Osteoblast (primary cell): ENCODE results near the gene CHRNE. TPM values are rescaled to one million over a fixed set of nuclear protein-coding genes. Genes with fewer than 3 reads are reported as not detected.

Experiments
- DNase-seq: peaks from one replicate; pipeline ENCODE4 v3.0.0; 2011; ENCODE audit warnings: low spot score, mixed read lengths; ENCODE audit not compliant: insufficient read length; ENCODE audit errors: missing footprints
- H2AFZ ChIP-seq: 2 replicates; pipeline ENCODE4 v1.6.0; 2011; ENCODE audit warnings: mild to moderate bottlenecking, low read length
- H3K27ac ChIP-seq: 2 replicates; pipeline ENCODE4 v1.5.1; 2011; ENCODE audit warnings: mild to moderate bottlenecking, low read depth, low read length, moderate library complexity
- H3K27me3 ChIP-seq: 2 replicates; pipeline ENCODE4 v1.6.0; 2012; ENCODE audit warnings: mild to moderate bottlenecking, control low read depth, inconsistent platforms, low read length, moderate library complexity; ENCODE audit not compliant: insufficient read depth
- H3K36me3 ChIP-seq: 2 replicates; pipeline ENCODE4 v1.5.1; 2011; ENCODE audit warnings: mild to moderate bottlenecking, low read length, control low read depth, moderate library complexity; ENCODE audit not compliant: insufficient read depth
- H3K4me1 ChIP-seq: 2 replicates; pipeline ENCODE4 v1.5.1; 2011; ENCODE audit warnings: mild to moderate bottlenecking, low read length, control low read depth, moderate library complexity; ENCODE audit not compliant: insufficient read depth
- H3K4me2 ChIP-seq: 2 replicates; pipeline ENCODE4 v1.6.0; 2011; ENCODE audit warnings: mild to moderate bottlenecking, low read length; ENCODE audit not compliant: insufficient read depth
- H3K4me3 ChIP-seq: fragments of 200-600 bp; sonication (generic); 3 replicates; pipeline ENCODE4 v1.5.1; 2012; ENCODE audit warnings: mild to moderate bottlenecking, low read length, inconsistent platforms; ENCODE audit not compliant: insufficient read depth
- H3K79me2 ChIP-seq: 2 replicates; pipeline ENCODE4 v1.6.0; 2012; ENCODE audit warnings: mild to moderate bottlenecking, low read length, control low read depth, inconsistent platforms; ENCODE audit not compliant: insufficient read depth
- H3K9me3 ChIP-seq: 2 replicates; pipeline ENCODE4 v1.5.1; 2011; ENCODE audit warnings: low read depth, low read length, control low read depth
- H4K20me1 ChIP-seq: 2 replicates; pipeline ENCODE4 v1.6.0; 2012; ENCODE audit warnings: mild to moderate bottlenecking, low read length, control low read depth; ENCODE audit not compliant: insufficient read depth
- CTCF ChIP-seq: IDR thresholded peaks from 2 replicates; pipeline ENCODE4 v1.5.1; 2011; ENCODE audit warnings: mild to moderate bottlenecking, low read depth, low read length, moderate library complexity; ENCODE audit errors: extremely low read depth
- total RNA-seq: library from RNA; depleted of rRNA; stranded (reverse); fragments of >200 nt; gene quantifications from 2 replicates; pipeline ENCODE4 v1.2.3, GENCODE V29; 2012

CHRNE gene
- total RNA-seq, 1 donor = 1.4 TPM

- Histone ChIP-seq H3K4me3 (no peak overlapping the region), H3K27ac (no peak overlapping the region), H3K4me2 (no peak overlapping the region), H3K4me1 (peaks cover 4% of the 10 kb centered on the region), H3K9me3 (no peaks in the 10 kb centered on the region), H3K79me2 (peaks cover 24% of the 10 kb centered on the region), H2AFZ (no peak overlapping the region), H4K20me1 (peaks cover 16% of the 10 kb centered on the region), H3K36me3 (peaks cover 5% of the 10 kb centered on the region), H3K27me3 (no peaks in the 10 kb centered on the region)
- DNase-seq = no peak
- no peak for TF ChIP-seq CTCF
Measured at GRCh38 chr17:4863321-4863720, 39.6 kb downstream of the CHRNE start.

GRCh38 chr17:4862720-4863119 is 40.2 kb downstream of the CHRNE start:
- H3K79me2 ChIP-seq = peaks cover 29% of the 10 kb centered on the region
- H3K27ac ChIP-seq = no peak overlapping the region
- no peak overlapping the region for H2AFZ ChIP-seq
- no peak for TF ChIP-seq CTCF
- no peaks in the 10 kb centered on the region for H3K27me3 ChIP-seq
- H3K36me3 ChIP-seq = peaks cover 5% of the 10 kb centered on the region
- H3K4me3 ChIP-seq = no peak overlapping the region
- DNase-seq = no peak
- no peaks in the 10 kb centered on the region for H3K9me3 ChIP-seq
- peaks cover 7% of the 10 kb centered on the region for H3K4me1 ChIP-seq
- H4K20me1 ChIP-seq = peaks cover 14% of the 10 kb centered on the region
- H3K4me2 ChIP-seq = no peak overlapping the region

- peaks cover 5% of the 10 kb centered on the region for H3K36me3 ChIP-seq
- H3K4me3 ChIP-seq = no peak overlapping the region
- peaks cover 44% of the 10 kb centered on the region for H3K79me2 ChIP-seq
- H3K4me1 ChIP-seq = peaks cover 7% of the 10 kb centered on the region
- peaks cover 16% of the 10 kb centered on the region for H4K20me1 ChIP-seq
- DNase-seq = no peak
- no peaks in the 10 kb centered on the region for H3K9me3 ChIP-seq
- no peak for TF ChIP-seq CTCF
- no peak overlapping the region for H2AFZ ChIP-seq
- H3K27ac ChIP-seq = no peak overlapping the region
- no peak overlapping the region for H3K4me2 ChIP-seq
- no peaks in the 10 kb centered on the region for H3K27me3 ChIP-seq
Measured at GRCh38 chr17:4861052-4861451, 41.8 kb downstream of the CHRNE start.

- Histone ChIP-seq H3K27ac (no peak overlapping the region), H3K36me3 (peaks cover 5% of the 10 kb centered on the region), H3K9me3 (no peaks in the 10 kb centered on the region), H3K27me3 (no peaks in the 10 kb centered on the region), H3K4me2 (no peak overlapping the region), H3K4me1 (peaks cover 7% of the 10 kb centered on the region), H2AFZ (no peak overlapping the region), H4K20me1 (peaks cover 16% of the 10 kb centered on the region), H3K4me3 (no peak overlapping the region), H3K79me2 (peaks cover 47% of the 10 kb centered on the region)
- no peak for DNase-seq
- no peak for TF ChIP-seq CTCF
Measured at GRCh38 chr17:4860651-4861050, 42.2 kb downstream of the CHRNE start.
